Activated CD4-positive, alpha-beta T cell treated with anti-CD3 and anti-CD28 coated beads for 1 hour (primary cell): ENCODE data around the gene TECPR1.

Experiments
- DNase-seq: peaks from one replicate; pipeline ENCODE4 v3.0.0-alpha.2; 2020

TECPR1 gene

DNA sequence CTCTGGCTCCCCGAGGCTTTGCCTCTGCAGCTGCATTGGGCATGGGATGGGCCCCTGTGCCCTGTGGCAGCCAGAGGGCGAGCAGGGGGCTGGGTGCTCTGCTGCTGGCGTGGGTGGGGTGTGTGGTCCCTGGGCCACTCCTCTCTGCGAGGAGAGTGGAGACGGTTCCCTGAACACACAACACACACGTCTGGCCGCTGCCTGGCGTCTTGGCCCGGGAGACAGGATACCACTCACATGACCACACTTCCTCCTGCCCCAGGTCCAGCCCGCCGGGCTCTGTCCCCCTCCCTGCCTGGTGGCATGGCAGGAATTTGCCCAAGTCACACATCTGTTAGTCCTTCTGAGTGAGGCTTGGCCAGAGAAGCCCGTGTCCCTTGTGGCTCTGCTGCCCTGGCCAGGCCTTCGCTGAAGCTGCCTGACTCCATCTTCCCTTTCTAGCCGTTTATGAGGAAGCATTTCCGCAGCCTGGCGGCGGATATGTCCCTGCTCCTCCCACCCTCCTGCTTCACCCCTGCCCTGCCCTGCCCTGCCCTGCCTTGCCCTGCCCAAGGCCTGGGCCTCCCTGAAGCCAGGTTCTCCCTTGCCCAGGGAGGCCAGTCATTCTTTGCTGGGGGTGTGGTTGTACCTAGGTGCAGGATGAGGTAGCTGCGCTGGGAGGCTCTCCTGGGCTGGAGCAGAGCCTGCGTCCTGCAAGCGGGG lies 32.5 kb upstream of the TECPR1 start:
- no peak for DNase-seq

DNA sequence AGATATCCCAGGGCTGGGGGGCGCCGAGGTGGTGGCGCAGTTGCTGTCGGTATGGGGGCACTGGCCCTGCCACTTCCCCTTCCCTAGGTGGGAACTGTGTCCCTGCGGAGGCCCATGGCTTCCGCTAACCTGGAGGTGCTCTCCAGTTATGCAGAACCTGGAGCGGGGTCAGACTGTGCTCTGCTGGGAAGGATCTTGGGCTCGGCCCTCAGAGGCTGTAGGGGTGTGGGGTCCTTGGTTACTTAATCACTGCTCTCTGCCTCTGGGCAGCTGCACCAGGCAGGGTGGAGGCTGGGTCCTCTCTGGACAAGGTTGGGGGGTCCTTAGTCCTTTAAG lies 31.8 kb upstream of the TECPR1 start:
- no peak for DNase-seq

DNA sequence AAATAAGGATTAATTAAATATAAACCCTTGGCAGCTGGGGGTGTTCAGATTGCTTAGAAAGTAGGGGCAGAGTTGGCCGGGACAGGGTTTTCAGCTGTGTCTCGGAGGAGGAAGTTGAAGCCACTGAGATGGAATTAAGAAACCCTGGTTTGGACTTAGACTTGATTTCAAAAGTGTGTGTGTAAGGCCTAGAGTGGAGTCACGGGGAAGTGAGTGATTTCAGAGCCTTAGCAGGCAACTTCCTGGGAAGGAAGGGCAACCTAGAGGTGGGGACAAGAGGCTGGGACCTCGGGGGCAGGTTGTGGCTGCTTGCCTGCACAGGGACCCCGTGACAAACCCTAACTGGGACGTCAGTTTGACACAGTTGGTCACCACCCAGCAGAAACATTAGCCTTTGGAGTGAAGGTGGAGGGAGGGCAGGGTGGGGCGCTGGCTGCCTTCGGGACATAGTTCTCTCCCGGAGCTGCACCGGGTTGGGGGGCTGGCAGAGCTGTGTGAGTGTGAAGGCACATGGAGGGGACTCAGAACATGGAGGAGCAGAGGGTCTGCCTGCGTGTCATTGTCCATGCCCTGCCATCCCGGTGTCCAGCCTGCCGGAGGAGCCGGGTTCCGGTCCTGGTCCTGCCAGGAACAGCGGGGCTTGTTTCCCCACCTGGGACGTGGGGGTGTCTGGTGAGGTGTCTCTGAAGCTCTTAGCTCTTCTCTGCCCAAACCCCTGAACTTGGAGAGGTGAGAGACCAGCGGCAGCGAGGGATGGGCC lies 31.3 kb upstream of the TECPR1 start:
- no peak for DNase-seq

DNA sequence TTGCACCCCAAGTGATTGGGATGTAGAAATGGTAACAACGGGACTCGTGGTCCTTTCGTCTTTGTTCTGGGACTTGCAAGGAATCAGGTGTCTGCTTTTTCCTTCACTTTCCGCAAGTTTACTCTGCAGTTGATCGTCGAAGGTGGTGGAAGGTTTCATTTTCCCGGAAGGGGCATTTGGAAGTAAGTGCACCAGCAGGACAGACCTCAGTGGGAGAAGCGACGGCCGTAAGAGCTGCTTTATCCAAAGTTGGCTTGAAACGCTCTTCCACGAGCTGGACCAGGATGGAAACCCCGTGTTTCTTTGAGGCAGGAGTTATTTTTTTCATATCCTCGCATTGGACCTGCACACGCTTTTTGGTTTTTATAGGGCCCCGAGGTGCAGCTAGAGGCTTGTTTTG lies 30.7 kb upstream of the TECPR1 start:
- DNase-seq = no peak

DNA sequence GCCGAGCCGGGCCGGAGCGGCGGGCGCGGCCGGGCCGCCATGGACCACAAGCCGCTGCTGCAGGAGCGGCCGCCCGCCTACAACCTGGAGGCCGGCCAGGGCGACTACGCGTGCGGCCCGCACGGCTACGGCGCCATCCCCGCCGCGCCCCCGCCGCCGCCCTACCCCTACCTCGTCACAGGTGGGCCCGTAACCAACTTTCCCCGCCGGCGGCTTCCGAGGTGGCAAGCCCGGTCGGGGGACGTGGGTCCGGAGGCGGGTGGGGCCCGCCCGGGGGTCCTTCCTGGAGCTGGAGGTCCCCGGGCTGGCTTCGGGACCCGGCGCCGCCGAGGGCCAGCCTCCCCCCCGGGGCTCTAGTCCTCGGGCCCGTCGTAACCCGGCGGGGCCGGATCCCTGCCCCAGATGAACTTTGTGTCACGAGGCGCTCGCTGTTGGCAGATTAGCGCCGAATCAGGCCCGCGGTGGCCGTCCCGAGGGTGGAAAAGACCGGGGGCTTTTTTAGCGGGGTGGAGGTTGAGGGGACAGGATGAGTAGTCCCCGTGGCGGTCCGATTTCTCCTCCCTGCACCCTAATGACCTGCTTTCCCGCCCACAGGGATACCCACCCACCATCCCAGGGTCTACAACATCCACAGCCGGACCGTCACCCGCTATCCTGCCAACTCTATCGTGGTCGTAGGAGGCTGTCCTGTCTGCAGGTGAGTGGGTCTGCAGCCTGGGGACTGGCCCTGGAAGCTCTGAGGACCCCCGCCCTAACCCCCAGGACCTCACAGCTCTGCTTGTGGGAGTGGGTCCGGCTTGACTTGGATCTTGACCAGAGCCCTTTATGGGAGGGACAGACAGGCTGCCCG lies 29.9 kb upstream of the TECPR1 start:
- DNase-seq = peak; percentile 12

DNA sequence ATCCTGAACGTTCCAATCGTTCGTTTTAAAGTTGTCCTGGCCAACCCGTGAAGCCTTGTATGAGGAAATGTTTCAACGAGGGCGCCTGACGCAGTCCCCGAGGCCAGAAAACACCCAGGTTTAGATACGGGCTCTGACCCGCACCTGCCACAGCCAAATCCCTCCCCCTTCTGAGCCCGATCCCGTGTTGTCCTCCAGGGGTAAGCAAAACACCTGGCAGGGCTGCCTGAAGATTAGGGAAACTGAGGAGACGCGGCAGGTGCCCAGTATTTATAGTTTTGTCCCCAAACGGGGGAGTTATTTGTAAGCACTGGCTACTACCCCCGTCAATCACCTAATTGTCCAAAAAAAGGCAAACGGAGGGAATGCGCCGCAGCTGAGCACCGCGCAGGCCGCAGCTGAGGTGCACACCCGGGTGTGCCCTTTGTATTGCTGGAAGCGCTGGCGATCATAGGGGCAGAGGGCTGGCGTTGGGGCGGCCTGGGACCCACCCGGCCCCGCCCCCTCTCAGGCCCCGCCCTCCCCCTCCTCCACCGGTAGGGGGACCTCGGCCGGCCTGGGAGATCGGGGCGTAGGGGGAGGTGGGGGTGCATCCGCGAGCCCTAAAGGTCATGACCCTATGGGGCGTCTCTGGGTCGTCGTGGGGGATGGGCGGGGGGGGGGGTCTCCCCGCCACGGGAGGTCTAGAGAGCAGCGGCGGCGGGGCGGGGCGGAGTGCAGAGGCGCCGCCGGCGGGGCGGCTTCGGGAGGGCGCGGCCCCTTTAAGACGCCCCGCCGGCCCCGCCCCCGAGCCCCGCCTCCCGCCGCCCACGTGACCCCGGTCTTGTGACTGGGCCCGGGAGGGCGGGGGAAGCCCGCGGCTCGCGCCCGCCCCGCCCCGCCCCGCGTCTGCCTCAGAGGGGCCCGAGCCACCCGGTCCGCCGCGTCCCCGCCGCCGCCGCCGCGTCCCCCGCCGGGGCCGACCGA lies 29.0 kb upstream of the TECPR1 start, which contains the start of gene BRI3:
Gene BRI3 (plus strand): TSS at position 896 of the 966 bp plus-strand sequence. CDS start 110 bp downstream, outside the sequence.
- DNase-seq = peak; percentile 80

DNA sequence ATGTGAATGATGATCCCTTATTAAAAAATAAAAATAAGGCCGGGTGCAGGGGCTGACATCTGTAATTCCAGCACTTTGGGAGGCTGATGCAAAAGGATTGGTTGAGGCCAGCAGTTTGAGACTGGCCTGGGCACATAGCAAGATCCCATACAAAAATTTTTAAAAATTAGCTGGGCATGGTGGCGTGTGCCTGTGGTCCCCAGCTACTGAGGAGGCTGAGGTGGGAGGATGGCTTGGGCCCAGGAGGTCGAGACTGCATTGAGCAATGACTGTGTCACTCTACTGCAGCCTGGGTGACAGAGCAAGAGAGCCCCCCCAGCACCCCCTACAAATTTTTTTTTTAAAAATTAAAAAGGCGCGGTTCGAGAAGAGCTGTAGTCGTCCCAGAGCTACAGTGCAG lies 28.3 kb upstream of the TECPR1 start:
- DNase-seq = no peak

DNA sequence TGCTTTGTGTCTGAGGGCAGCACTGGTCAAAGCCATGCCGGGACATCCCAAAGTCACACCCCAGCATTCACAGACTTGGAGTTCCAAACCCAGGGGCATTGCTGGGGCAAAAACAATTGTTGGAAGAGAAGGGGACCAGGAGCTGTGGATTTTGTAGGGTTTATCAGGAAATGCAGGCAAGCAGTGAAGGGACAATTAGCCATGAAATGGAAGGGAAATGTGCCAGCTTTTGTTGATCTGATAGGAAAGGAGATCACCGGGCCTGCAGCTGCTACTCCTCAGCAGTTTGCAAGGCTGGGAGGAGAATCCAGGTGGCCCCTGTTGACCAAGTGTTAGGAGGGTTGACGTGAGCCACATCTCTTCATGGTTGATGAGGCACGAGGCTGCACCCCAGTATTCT lies 26.9 kb upstream of the TECPR1 start:
- no peak for DNase-seq

DNA sequence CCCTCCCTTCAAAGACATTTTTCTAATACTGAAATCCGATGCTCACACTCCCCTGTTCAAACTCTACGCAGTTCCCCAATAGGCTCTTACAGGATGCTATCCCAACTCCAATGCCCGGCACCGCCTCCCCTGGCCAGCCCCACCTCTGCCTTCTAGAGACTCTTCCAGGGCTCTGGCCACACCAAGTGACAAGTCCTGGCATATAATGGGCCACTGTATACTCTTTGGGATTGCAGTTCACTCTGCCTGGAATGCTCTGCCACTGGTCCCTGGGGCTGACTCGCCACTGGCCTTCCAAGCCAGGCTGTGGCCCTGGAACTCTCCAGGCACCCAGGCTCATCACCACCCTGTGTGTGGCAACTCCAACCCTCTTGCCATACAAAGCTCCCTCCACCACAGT lies 26.4 kb upstream of the TECPR1 start:
- no peak for DNase-seq

DNA sequence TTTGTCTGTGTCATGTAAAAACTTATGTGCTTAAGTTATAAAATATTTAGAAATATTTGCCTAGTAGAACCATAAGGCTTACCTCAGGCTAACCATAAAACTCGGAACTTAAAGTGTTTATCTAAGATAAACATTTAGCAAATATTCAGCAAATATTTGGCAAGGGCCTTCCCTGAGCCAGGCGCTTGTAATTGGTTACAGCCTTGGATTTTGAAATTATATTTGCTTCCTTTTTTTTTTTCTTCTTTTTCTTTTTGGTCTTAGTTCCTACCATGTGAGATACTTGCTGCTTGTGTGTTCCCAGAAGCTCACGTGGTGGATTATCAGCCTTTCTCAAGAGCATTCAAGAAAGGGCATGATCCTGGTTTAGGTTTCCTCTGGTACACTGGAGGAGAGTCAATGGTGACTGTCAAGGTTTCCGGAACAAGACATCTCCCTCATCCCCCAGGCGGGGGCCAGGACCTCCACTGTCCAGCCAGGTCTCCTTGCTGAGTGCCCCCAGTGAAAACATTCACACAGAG lies 24.3 kb upstream of the TECPR1 start:
- DNase-seq = no peak

GRCh38 chr7:98267303-98267702 lies 15.3 kb upstream of the TECPR1 start:
- no peak for DNase-seq

- DNase-seq = no peak
Measured at GRCh38 chr7:98266840-98267239, 14.8 kb upstream of the TECPR1 start.

GRCh38 chr7:98265841-98266271 lies 13.8 kb upstream of the TECPR1 start:
- no peak for DNase-seq

- DNase-seq = no peak
Measured at GRCh38 chr7:98257701-98258100, 5.7 kb upstream of the TECPR1 start.

- DNase-seq = no peak
Measured at GRCh38 chr7:98256431-98256830, 4.4 kb upstream of the TECPR1 start.

DNA sequence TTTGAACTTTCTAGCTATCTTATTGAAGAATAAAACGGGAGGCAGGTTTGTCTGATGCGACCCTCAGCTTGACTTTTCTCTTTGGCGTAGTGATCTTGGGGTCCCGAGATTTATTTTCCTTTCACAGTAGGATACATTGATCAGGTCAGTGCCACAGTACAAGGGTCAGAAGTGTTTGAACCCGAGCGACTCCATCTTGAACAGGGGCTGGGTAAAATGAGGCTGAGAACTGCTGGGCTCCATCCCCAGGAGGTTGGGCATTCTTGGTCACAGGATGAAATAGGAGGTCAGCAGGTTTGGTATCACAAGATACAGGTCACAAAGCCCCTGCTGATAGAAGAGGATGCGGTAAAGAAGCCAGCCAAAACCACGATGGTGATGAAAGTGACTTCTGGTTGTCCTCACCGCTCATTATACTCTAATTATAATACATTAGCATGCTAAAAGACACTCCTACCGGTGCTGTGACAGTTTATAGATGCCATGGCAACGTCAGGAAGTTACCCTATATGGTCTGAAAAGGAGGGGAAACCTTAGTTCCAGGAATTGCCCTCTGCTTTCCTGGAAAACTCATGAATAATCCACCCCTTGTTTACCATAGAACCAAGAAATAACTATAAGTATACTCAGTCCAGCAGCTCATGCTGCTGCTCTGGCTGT lies 3.0 kb upstream of the TECPR1 start:
- DNase-seq = no peak

- no peak for DNase-seq
Measured at GRCh38 chr7:98254516-98254915, 2.5 kb upstream of the TECPR1 start.

GRCh38 chr7:98252425-98253054 lies 508 bp upstream of the TECPR1 start:
- DNase-seq = no peak

GRCh38 chr7:98251231-98251600 lies 816 bp downstream of the TECPR1 start:
- DNase-seq = peak; percentile 22

DNA sequence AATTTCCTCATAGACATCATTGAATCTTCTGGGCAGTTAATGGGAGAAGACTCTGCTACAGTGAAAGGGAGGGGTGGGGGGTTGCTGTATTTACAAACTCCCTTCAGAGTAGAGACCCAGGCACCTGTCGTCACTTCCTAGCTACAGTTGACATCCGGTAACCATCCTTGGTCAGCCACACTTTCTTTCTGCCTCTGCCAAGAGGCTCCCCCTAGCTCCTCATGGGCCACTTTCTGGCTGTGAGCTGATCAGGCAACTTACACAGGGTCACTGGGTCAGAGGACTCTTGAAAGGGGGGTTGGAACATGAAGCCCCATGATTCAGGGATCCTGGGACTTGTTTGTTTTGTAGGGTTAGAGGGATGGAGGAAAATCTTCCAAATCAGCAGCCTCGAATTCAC lies 1.2 kb downstream of the TECPR1 start:
- peak; percentile 15 for DNase-seq

GRCh38 chr7:98249106-98249505 lies 2.9 kb downstream of the TECPR1 start:
- DNase-seq = no peak
